Sigmoid colon (tissue), 7 donors: ENCODE data around the gene PRR19. TPM values are rescaled to one million over a fixed set of nuclear protein-coding genes. Genes with fewer than 3 reads are reported as not detected.
A peak's percentile ranks its signal among the peaks of the same experiment; 100 is the strongest.

Source experiments
- DNase-seq: peaks from one replicate; pipeline ENCODE4 v3.0.0-alpha.2; 2019
- H3K27ac ChIP-seq, 4 donors: fragments of 200-600 bp; sonication (generic); one replicate each; pipeline ENCODE4 v1.5.1; 2016 to 2019; ENCODE audit warnings: mild to moderate bottlenecking in 1 of 4
- H3K27me3 ChIP-seq, 3 donors: fragments of 200-600 bp; sonication (generic); one replicate each; pipeline ENCODE4 v1.5.1; 2019; ENCODE audit warnings: mild to moderate bottlenecking in 1 of 3
- H3K36me3 ChIP-seq, 4 donors: fragments of 200-600 bp; sonication (generic); one replicate each; pipeline ENCODE4 v1.5.1; 2016 to 2019
- H3K4me1 ChIP-seq, 4 donors: fragments of 200-600 bp; sonication (generic); one replicate each; pipeline ENCODE4 v1.5.1; 2017 to 2019
- H3K4me3 ChIP-seq, 4 donors: fragments of 200-600 bp; sonication (generic); one replicate each; pipeline ENCODE4 v1.5.1; 2017 to 2019; ENCODE audit warnings: mild to moderate bottlenecking in 2 of 4, moderate library complexity in 1 of 4
- H3K9me3 ChIP-seq, 4 donors: fragments of 200-600 bp in 3 of 4; sonication (generic) in 3 of 4; one replicate each; pipeline versions ENCODE4 v1.5.1 to v1.6.1; 2013 to 2019
- CTCF ChIP-seq, 4 experiments: fragments of 450-650 bp in 3 of 4; fragments of 200-600 bp in 1 of 4; IDR thresholded peaks; one replicate each; pipeline ENCODE4 v1.5.1; 2016 to 2019; ENCODE audit warnings: antibody characterized with exemption in 4 of 4, mild to moderate bottlenecking in 3 of 4, moderate library complexity in 2 of 4
- EP300 ChIP-seq, 4 donors: sonication (generic); formaldehyde crosslinking; IDR thresholded peaks; one replicate each; pipeline ENCODE4 v1.6.1; 2017; ENCODE audit warnings: antibody characterized with exemption in 4 of 4
- POLR2A ChIP-seq, 2 donors: fragments of 450-650 bp; IDR thresholded peaks; one replicate each; pipeline ENCODE4 v1.6.1; 2016; ENCODE audit warnings: antibody characterized with exemption in 2 of 2, mild to moderate bottlenecking in 2 of 2, moderate library complexity in 2 of 2
- POLR2AphosphoS5 ChIP-seq, 4 donors: sonication (generic); formaldehyde crosslinking; IDR thresholded peaks; one replicate each; pipeline ENCODE4 v1.6.1; 2017; ENCODE audit warnings: antibody characterized with exemption in 4 of 4
- WGBS, 2 donors: extraction: QIAGEN DNeasy Blood & Tissue Kit; methylation state at CpG; one replicate each; pipeline ENCODE4 v1.1.7; 2013; 5-methylcytosine and 5-hydroxymethylcytosine counted together
- intact Hi-C: fragments of 100-400 bp; cut with DNase I; formaldehyde crosslinking; loops from one replicate; pipeline ENCODE4 v1.15.1; 2023
- polyA plus RNA-seq, 3 donors: library from polyadenylated mRNA; stranded (reverse); fragments of 200-250 nt; gene quantifications; one replicate each; pipeline ENCODE4 v1.2.3, GENCODE V29; 2013
- total RNA-seq, 4 donors: library from RNA; depleted of rRNA; stranded (reverse); fragments of >200 nt; gene quantifications; one replicate each; pipeline ENCODE4 v1.1.0, GENCODE V29; 2016
- donor health status: healthy with polysubstance abuse.
- donor health status: Bipolar disorder and iron deficiency.
- donor health status: healthy.

PRR19 gene
- total and polyA plus RNA-seq, 7 donors, result 0.69 to 0.79 TPM; not detected in 5

DNA sequence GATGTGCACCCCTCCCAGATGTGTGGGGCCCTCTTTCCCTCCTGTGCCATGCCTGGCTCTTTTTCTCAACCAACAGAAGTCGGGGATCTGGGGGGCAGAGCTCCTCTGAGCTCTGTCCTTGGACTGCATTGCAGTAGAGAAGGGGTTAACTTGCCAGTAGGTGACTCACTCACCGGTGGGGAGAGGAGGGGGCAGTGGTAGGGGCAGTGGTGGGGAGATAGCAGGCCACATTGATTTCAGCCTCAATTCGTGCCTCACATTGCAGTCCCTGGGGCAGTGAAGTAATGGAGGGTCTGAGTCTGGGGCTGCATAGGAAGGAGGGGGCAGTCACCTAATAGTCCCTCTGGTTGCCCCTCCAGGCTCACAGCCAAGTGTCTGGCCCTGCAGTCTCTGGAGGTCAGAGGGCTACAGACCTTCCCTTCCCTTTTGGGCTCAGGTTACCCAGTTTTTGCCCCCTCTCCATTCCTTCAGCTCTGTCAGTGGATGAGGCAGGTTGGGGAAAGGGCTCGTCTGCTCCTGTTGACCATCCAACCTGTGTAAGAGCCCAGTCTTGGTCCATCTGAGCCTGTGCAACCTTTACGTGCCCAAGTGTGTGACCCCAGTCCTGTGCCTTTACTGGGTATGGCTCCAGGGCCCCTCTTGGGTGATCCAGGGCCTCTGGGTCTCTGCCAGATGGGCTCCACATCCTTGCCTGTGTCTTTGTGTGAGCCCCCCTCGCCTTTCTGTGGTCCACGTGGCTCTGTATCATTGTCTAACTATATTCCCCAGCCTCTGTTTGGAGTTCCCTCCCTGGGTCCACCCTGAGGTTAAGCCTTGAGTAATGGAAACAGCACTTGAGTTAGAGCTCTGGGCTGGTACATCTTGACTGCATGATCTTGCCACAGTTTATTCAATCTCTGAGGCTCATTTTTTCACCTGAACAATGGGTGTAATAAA is 19.8 kb upstream of the PRR19 start:
- peaks cover 0 to 4% (median 1%) of the 10 kb centered on the region in 4 donors for H3K36me3 ChIP-seq
- intact Hi-C loops, result loop anchor here (2.0 kb wide), 1 partner anchor 27 kb away; the partner anchor contains the start of gene ERF
- peak overlapping the region in 3 of 4 donors; percentile 66 to 80 (median 69) for H3K4me3 ChIP-seq
- TF ChIP-seq EP300 (IDR thresholded peaks at IDR 0.05), result no peak
- TF ChIP-seq POLR2AphosphoS5 (IDR thresholded peaks at IDR 0.05), result no peak
- no peak for TF ChIP-seq POLR2A (IDR thresholded peaks at IDR 0.05)
- TF ChIP-seq CTCF (IDR thresholded peaks at IDR 0.05), result no peak
- peaks cover 0 to 87% (median 78%) of the 10 kb centered on the region in 4 donors for H3K4me1 ChIP-seq
- H3K27ac ChIP-seq, result peak overlapping the region; percentile 94 to 99 (median 96)
- no peaks in the 10 kb centered on the region for H3K9me3 ChIP-seq
- H3K27me3 ChIP-seq, result no peaks in the 10 kb centered on the region
- 41 to 57% methylated on average over 7 of the region's 7 CpGs for WGBS, 2 donors
- peak; percentile 76 for DNase-seq

GRCh38 chr19:42282819-42283187 is 19.1 kb upstream of the PRR19 start:
- WGBS, 2 donors, result 42 to 48% methylated on average over 4 of the region's 4 CpGs
- DNase-seq, result peak; percentile 68
- peak overlapping the region; percentile 94 to 99 (median 96) for H3K27ac ChIP-seq
- peaks cover 0 to 80% (median 71%) of the 10 kb centered on the region in 4 donors for H3K4me1 ChIP-seq
- H3K27me3 ChIP-seq, result no peaks in the 10 kb centered on the region
- peaks cover 0 to 11% (median 8%) of the 10 kb centered on the region in 4 donors for H3K36me3 ChIP-seq
- H3K9me3 ChIP-seq, result no peaks in the 10 kb centered on the region
- peak overlapping the region in 1 of 4 donors; percentile 76 for H3K4me3 ChIP-seq
- intact Hi-C loops, result no loop called here
- no peak for TF ChIP-seq POLR2AphosphoS5 (IDR thresholded peaks at IDR 0.05)
- no peak for TF ChIP-seq EP300 (IDR thresholded peaks at IDR 0.05)
- TF ChIP-seq POLR2A (IDR thresholded peaks at IDR 0.05), result no peak
- no peak for TF ChIP-seq CTCF (IDR thresholded peaks at IDR 0.05)

DNA sequence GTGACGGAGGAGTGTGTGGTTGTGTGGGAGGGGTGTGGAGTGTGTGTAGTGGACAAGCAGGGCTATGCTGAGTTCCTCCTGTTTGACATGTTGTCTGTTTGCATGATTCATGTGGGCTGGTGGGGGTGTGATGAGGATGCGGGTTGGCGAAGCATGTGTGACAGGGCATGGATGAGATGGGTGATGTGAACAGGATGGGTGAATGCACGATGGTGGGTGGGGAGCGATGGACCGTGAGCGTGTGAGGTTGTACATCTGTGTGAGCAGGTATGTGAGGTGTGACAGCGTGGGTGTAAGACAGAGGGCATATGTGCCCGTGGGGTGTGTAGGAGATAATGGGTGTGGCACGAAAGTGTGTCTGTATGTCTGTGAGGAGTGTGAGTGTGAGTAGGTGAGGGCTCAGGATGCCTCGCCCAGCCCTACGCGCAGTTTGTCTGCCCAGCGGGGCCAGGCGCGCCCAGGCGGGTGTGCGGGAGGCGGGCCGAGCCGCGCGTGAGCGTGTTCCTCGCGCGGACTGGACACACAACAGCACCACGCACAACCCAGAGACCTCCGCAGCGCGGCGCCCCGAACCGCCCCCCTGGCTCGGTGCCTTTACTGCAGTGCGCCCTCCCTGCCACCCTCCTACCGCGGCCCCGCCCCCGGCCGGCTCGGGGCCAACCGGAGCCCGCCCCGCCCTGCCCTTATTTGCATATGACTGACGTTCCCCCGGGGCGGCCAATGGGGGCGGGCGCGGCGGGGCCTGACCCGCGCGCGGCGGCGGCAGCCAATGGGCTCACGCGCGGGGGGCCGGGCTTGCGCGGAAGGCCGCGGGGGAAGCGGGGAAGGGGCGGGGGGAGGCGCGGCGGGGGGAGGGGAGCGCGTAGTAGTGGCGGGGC is 18.5 kb upstream of the PRR19 start:
- TF ChIP-seq POLR2AphosphoS5 (IDR thresholded peaks at IDR 0.05) (peak; percentile 81 to 90 (median 88)), POLR2A (IDR thresholded peaks at IDR 0.05) (peak; percentile 57 to 69), CTCF (IDR thresholded peaks at IDR 0.05) (no peak), EP300 (IDR thresholded peaks at IDR 0.05) (no peak)
- DNase-seq, result peak; percentile 99
- peaks cover 0 to 74% (median 65%) of the 10 kb centered on the region in 4 donors for H3K4me1 ChIP-seq
- H3K27ac ChIP-seq, result peak overlapping the region; percentile 94 to 99 (median 96)
- intact Hi-C loops, result loop anchor here (2.0 kb wide), 1 partner anchor 63 kb away; the partner anchor contains the start of gene ZNF526
- H3K4me3 ChIP-seq, result peak overlapping the region; percentile 18 to 76 (median 70)
- peaks cover 0 to 18% (median 14%) of the 10 kb centered on the region in 4 donors for H3K36me3 ChIP-seq
- 1 to 2% methylated on average over 73 to 74 of the region's 74 CpGs for WGBS, 2 donors
- H3K27me3 ChIP-seq, result no peaks in the 10 kb centered on the region
- no peaks in the 10 kb centered on the region for H3K9me3 ChIP-seq

DNA sequence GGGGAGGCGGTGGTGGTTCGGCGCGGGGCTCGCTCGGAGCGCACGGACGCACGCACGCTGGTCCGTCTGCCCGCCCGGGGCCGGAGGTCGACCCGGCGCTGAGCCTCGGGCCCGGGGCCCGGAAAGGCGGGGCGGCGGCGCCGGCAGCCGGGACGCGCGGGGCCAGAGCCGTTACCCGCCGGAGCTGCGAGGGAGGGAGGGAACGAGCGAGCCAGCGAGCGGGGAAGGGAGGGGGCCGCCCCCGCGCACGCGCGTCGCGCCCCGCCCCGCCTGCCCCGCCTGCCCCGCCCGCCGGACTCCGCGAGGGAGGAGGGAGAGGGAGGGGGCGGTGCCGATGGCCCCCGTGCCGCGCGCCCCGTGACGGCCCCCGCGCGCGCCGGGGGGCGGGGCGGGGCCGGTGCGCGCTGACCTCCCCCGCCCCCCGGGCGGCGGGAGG is 17.8 kb upstream of the PRR19 start:
- Histone ChIP-seq H3K27ac (peak overlapping the region; percentile 94 to 99 (median 96)), H3K4me3 (peak overlapping the region in 3 of 4 donors; percentile 66 to 76 (median 74)), H3K9me3 (no peaks in the 10 kb centered on the region), H3K4me1 (peaks cover 0 to 67% (median 58%) of the 10 kb centered on the region in 4 donors), H3K27me3 (no peaks in the 10 kb centered on the region), H3K36me3 (peaks cover 5 to 24% (median 20%) of the 10 kb centered on the region in 4 donors)
- DNase-seq, result peak; percentile 94
- intact Hi-C loops, result loop anchor here (2.0 kb wide), 1 partner anchor 63 kb away; the partner anchor contains the start of gene ZNF526
- no peak for TF ChIP-seq POLR2AphosphoS5 (IDR thresholded peaks at IDR 0.05)
- no peak for TF ChIP-seq POLR2A (IDR thresholded peaks at IDR 0.05)
- no peak for TF ChIP-seq EP300 (IDR thresholded peaks at IDR 0.05)
- no peak for TF ChIP-seq CTCF (IDR thresholded peaks at IDR 0.05)
- WGBS, 2 donors, result 1% methylated on average over 70 to 76 of the region's 76 CpGs
